ENCODE data around the gene CBFB.
"Not testable (repeated sequence)": the region's sequence is repeated elsewhere in the genome, so short reads cannot be mapped to it uniquely, and the experiment has no call there.

Gene CBFB

GRCh38 chr16:67028696-67029253 lies at the start of gene CBFB:
Gene CBFB (plus strand): TSS chr16:67029149. CDS start chr16:67029408, 259 bp downstream.
- DNase-seq (ENCODE audit: extremely low spot score, insufficient read length, low read depth) (peak; percentile 97), FAIRE-seq (peak; percentile 81)

GRCh38 chr16:66983033-66983432 lies 45.9 kb upstream of the CBFB start:
- no peak for DNase-seq (ENCODE audit: extremely low spot score, insufficient read length, low read depth)
- no peak for FAIRE-seq

GRCh38 chr16:66984892-66985311 lies 44.0 kb upstream of the CBFB start:
- FAIRE-seq: no peak
- no peak for DNase-seq (ENCODE audit: extremely low spot score, insufficient read length, low read depth)

GRCh38 chr16:66986559-66986958 lies 42.4 kb upstream of the CBFB start:
- FAIRE-seq: no peak
- no peak for DNase-seq (ENCODE audit: extremely low spot score, insufficient read length, low read depth)

- DNase-seq (ENCODE audit: extremely low spot score, insufficient read length, low read depth) (no peak), FAIRE-seq (no peak)
Measured at GRCh38 chr16:66988197-66988788, 40.7 kb upstream of the CBFB start, which contains the start of gene CES4A. Gene CES4A (plus strand): TSS chr16:66988589. CDS start chr16:66988773, 184 bp downstream.

GRCh38 chr16:66991545-66992077 lies 37.3 kb upstream of the CBFB start:
- DNase-seq (ENCODE audit: extremely low spot score, insufficient read length, low read depth) (no peak), FAIRE-seq (no peak)

GRCh38 chr16:66993558-66993957 lies 35.4 kb upstream of the CBFB start:
- not testable (repeated sequence) for DNase-seq (ENCODE audit: extremely low spot score, insufficient read length, low read depth); FAIRE-seq

GRCh38 chr16:66996324-66996982 lies 32.5 kb upstream of the CBFB start:
- DNase-seq (ENCODE audit: extremely low spot score, insufficient read length, low read depth) (no peak), FAIRE-seq (no peak)

- FAIRE-seq: no peak
- DNase-seq (ENCODE audit: extremely low spot score, insufficient read length, low read depth): no peak
Measured at GRCh38 chr16:66996983-66997358, 32.0 kb upstream of the CBFB start.

- no peak for DNase-seq (ENCODE audit: extremely low spot score, insufficient read length, low read depth)
- no peak for FAIRE-seq
Measured at GRCh38 chr16:67000384-67001351, 28.3 kb upstream of the CBFB start.

- DNase-seq (ENCODE audit: extremely low spot score, insufficient read length, low read depth): no peak
- no peak for FAIRE-seq
Measured at GRCh38 chr16:67001726-67002125, 27.2 kb upstream of the CBFB start.

- FAIRE-seq: no peak
- no peak for DNase-seq (ENCODE audit: extremely low spot score, insufficient read length, low read depth)
Measured at GRCh38 chr16:67006930-67007658, 21.9 kb upstream of the CBFB start.

GRCh38 chr16:67009158-67009557 lies 19.8 kb upstream of the CBFB start:
- no peak for FAIRE-seq
- no peak for DNase-seq (ENCODE audit: extremely low spot score, insufficient read length, low read depth)

- FAIRE-seq (no peak), DNase-seq (ENCODE audit: extremely low spot score, insufficient read length, low read depth) (no peak)
Measured at GRCh38 chr16:67011274-67011673, 17.7 kb upstream of the CBFB start.

GRCh38 chr16:67013233-67013822 lies 15.6 kb upstream of the CBFB start:
- DNase-seq (ENCODE audit: extremely low spot score, insufficient read length, low read depth) (no peak), FAIRE-seq (no peak)

GRCh38 chr16:67013823-67014633 lies 14.9 kb upstream of the CBFB start:
- DNase-seq (ENCODE audit: extremely low spot score, insufficient read length, low read depth): no peak

GRCh38 chr16:67014634-67015312 lies 14.2 kb upstream of the CBFB start:
- no peak for DNase-seq (ENCODE audit: extremely low spot score, insufficient read length, low read depth)

More at GRCh38 chr16:67013823-67014633, 14.9 kb upstream of the CBFB start:
- peak; percentile 51 for FAIRE-seq

GRCh38 chr16:67015313-67015731 lies 13.6 kb upstream of the CBFB start:
- no peak for FAIRE-seq
- DNase-seq (ENCODE audit: extremely low spot score, insufficient read length, low read depth): no peak

More at GRCh38 chr16:67014634-67015312, 14.2 kb upstream of the CBFB start:
- FAIRE-seq: no peak
